Measurements from ENCODE around the gene ZNF335.
A peak's percentile ranks its signal among the peaks of the same experiment; 100 is the strongest.

ZNF335 gene

GRCh38 chr20:45946149-45946970, 25.6 kb downstream of the ZNF335 start:
- FAIRE-seq (no peak), DNase-seq (ENCODE audit: insufficient read length) (no peak)
- TF ChIP-seq POLR2A (IDR thresholded peaks at IDR 0.05; ENCODE audit: low read depth, low read length), result no peak; the same call in 1 of the 2 replicates
- no peak for TF ChIP-seq POLR2AphosphoS5 (IDR thresholded peaks at IDR 0.05; ENCODE audit: low read depth, low read length)
- TF ChIP-seq TAF1 (IDR thresholded peaks at IDR 0.05; ENCODE audit: borderline replicate concordance, low read depth, low read length), result no peak

- DNase-seq (ENCODE audit: insufficient read length), result no peak
- FAIRE-seq, result no peak
- TF ChIP-seq TAF1 (IDR thresholded peaks at IDR 0.05; ENCODE audit: borderline replicate concordance, low read depth, low read length) (no peak), POLR2AphosphoS5 (IDR thresholded peaks at IDR 0.05; ENCODE audit: low read depth, low read length) (no peak), POLR2A (IDR thresholded peaks at IDR 0.05; ENCODE audit: low read depth, low read length) (no peak; the same call in 1 of the 2 replicates)
Measured at GRCh38 chr20:45945678-45946148, 26.3 kb downstream of the ZNF335 start.

GRCh38 chr20:45944965-45945677, 26.9 kb downstream of the ZNF335 start:
- DNase-seq (ENCODE audit: insufficient read length) (no peak), FAIRE-seq (no peak)
- TF ChIP-seq TAF1 (IDR thresholded peaks at IDR 0.05; ENCODE audit: borderline replicate concordance, low read depth, low read length), result no peak
- no peak for TF ChIP-seq POLR2A (IDR thresholded peaks at IDR 0.05; ENCODE audit: low read depth, low read length)
- TF ChIP-seq POLR2AphosphoS5 (IDR thresholded peaks at IDR 0.05; ENCODE audit: low read depth, low read length), result no peak; the same call in 1 of the 2 replicates

- no peak for TF ChIP-seq POLR2A (IDR thresholded peaks at IDR 0.05; ENCODE audit: low read depth, low read length)
- TF ChIP-seq TAF1 (IDR thresholded peaks at IDR 0.05; ENCODE audit: borderline replicate concordance, low read depth, low read length), result no peak
- no peak for TF ChIP-seq POLR2AphosphoS5 (IDR thresholded peaks at IDR 0.05; ENCODE audit: low read depth, low read length)
- no peak for DNase-seq (ENCODE audit: insufficient read length)
- FAIRE-seq, result no peak
Measured at GRCh38 chr20:45944151-45944964, 27.6 kb downstream of the ZNF335 start.

GRCh38 chr20:45943613-45944012, 28.4 kb downstream of the ZNF335 start:
- TF ChIP-seq TAF1 (IDR thresholded peaks at IDR 0.05; ENCODE audit: borderline replicate concordance, low read depth, low read length) (no peak), POLR2AphosphoS5 (IDR thresholded peaks at IDR 0.05; ENCODE audit: low read depth, low read length) (no peak), POLR2A (IDR thresholded peaks at IDR 0.05; ENCODE audit: low read depth, low read length) (no peak)
- FAIRE-seq (no peak), DNase-seq (ENCODE audit: insufficient read length) (no peak)

DNA sequence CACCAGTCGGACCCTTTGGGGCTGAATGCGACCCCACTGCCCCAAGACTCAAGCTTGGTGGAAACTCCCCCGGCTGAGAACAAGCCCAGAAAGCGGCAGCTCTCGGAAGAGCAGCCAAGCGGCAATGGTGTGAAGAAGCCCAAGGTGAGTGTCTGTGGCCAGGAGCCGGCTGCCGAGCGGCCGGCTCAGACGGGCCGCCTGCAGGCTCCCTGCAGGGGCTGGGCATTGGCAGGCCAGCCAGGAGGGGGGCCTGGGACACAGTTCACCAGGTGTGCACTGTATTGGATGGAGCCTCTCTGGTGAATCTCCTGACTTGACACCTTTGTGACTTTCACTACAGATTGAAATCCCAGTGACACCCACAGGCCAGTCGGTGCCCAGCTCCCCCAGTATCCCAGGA, 31.5 kb downstream of the ZNF335 start:
- no peak for FAIRE-seq
- DNase-seq (ENCODE audit: insufficient read length), result no peak
- TF ChIP-seq TAF1 (IDR thresholded peaks at IDR 0.05; ENCODE audit: borderline replicate concordance, low read depth, low read length) (no peak), POLR2AphosphoS5 (IDR thresholded peaks at IDR 0.05; ENCODE audit: low read depth, low read length) (no peak), POLR2A (IDR thresholded peaks at IDR 0.05; ENCODE audit: low read depth, low read length) (no peak)

DNA sequence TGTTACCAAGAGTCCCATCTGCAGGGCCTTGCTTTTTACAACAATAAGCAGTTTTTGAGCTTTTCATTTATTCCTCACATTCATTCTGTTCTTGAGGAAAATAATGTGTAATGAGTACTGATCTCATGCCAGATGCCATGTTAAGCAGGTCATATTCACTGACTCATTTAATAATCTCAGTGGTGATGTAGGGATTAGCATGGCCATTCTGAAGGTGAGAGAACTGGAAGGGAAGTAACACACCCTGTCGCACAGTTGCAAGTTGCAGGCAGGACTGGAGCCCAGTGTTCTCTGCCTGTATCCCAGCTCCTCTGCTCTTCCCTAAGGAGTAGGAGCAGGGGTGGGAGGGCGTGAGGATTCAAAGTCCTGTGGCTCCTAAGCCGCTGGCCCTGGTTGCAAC, 31.9 kb downstream of the ZNF335 start:
- no peak for FAIRE-seq
- TF ChIP-seq TAF1 (IDR thresholded peaks at IDR 0.05; ENCODE audit: borderline replicate concordance, low read depth, low read length) (no peak), POLR2AphosphoS5 (IDR thresholded peaks at IDR 0.05; ENCODE audit: low read depth, low read length) (no peak), POLR2A (IDR thresholded peaks at IDR 0.05; ENCODE audit: low read depth, low read length) (no peak)
- no peak for DNase-seq (ENCODE audit: insufficient read length)

- FAIRE-seq, result no peak
- TF ChIP-seq POLR2A (IDR thresholded peaks at IDR 0.05; ENCODE audit: low read depth, low read length) (peak; percentile 24; the same call in 1 of the 2 replicates), POLR2AphosphoS5 (IDR thresholded peaks at IDR 0.05; ENCODE audit: low read depth, low read length) (peak; percentile 40; the same call in 1 of the 2 replicates), TAF1 (IDR thresholded peaks at IDR 0.05; ENCODE audit: borderline replicate concordance, low read depth, low read length) (no peak)
- DNase-seq (ENCODE audit: insufficient read length), result no peak
Measured at GRCh38 chr20:45938727-45939438, 33.1 kb downstream of the ZNF335 start.

DNA sequence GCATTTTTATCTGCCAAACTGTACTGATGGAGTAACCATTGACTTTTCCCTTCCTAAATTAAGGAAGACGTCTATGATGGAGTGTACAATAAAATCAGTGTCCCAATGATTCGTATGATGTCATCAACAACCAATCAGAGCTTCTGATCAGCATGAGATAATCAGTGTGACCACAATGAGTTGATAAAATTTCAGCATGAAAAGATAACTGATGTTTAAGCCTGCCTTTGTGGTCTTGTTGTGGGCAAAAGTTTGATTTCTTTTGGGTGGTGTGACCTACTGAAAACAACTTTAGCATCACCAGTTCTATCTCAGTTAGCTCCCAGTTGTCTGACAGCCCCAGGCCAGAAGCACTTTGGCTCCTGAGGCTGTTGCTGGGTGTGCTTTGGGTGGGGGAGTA, 34.2 kb downstream of the ZNF335 start:
- no peak for TF ChIP-seq POLR2AphosphoS5 (IDR thresholded peaks at IDR 0.05; ENCODE audit: low read depth, low read length)
- no peak for TF ChIP-seq POLR2A (IDR thresholded peaks at IDR 0.05; ENCODE audit: low read depth, low read length)
- TF ChIP-seq TAF1 (IDR thresholded peaks at IDR 0.05; ENCODE audit: borderline replicate concordance, low read depth, low read length), result no peak
- DNase-seq (ENCODE audit: insufficient read length) (no peak), FAIRE-seq (no peak)

DNA sequence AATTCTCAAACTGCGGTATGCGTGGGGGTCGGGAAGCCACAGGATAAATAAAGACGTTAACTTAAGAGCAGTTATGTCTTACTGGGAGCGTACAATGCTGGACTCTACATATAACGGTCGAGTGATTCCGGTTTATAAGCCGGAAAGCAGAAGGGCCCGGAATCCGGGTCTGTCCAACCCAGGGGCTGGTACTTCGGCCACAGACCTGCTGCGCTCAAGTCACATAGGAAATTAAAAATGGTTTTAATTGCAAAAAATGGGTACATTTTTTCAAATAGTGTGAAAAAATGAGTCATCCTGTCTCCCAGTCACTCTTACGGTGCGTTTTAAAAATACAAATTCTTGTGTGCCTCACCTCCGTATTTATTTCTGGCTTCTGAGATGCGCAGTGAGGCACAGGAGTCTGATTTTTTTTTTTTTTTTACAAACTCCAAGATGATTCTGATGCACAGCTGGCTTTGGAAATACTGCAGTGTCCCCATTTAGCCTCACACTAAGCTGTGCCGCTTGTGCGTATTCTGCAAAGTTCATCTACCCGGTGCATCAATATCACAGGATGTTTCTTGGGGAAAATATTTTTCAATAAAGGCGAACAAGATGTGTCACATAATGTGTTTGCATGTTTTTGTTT, 36.5 kb downstream of the ZNF335 start:
- no peak for TF ChIP-seq TAF1 (IDR thresholded peaks at IDR 0.05; ENCODE audit: borderline replicate concordance, low read depth, low read length)
- TF ChIP-seq POLR2AphosphoS5 (IDR thresholded peaks at IDR 0.05; ENCODE audit: low read depth, low read length), result no peak; the same call in 1 of the 2 replicates
- no peak for TF ChIP-seq POLR2A (IDR thresholded peaks at IDR 0.05; ENCODE audit: low read depth, low read length)
- FAIRE-seq (no peak), DNase-seq (ENCODE audit: insufficient read length) (no peak)
